NB4 (cell line): ENCODE data around the gene OPALIN.

ENCODE experiments used
- CTCF ChIP-seq: IDR thresholded peaks from one replicate; pipeline ENCODE4 v1.5.1; 2012; ENCODE audit warnings: low read depth, low read length
- MAX ChIP-seq: IDR thresholded peaks from 2 replicates; pipeline ENCODE4 v1.6.1; 2011; ENCODE audit warnings: low read depth, low read length
- POLR2A ChIP-seq: IDR thresholded peaks from 2 replicates; pipeline ENCODE4 v1.6.1; 2011; ENCODE audit warnings: mild to moderate bottlenecking; ENCODE audit not compliant: insufficient read length; ENCODE audit errors: extremely low read depth

- TF ChIP-seq CTCF (no peak), POLR2A (no peak), MAX (no peak)
Measured at GRCh38 chr10:96406091-96406490, 47.3 kb upstream of the OPALIN start.
